GM23338 (cell line): ENCODE measurements around the gene SUPT7L.

ENCODE experiments used
- CREB1 ChIP-seq: fragments of 250-450 bp; sonication (Bioruptor Pico); IDR thresholded peaks from 2 replicates; pipeline ENCODE4 v1.5.0; 2020; ENCODE audit warnings: low read depth, mild to moderate bottlenecking, moderate library complexity
- CTCF ChIP-seq, 2 experiments: fragments of 200-600 bp in 1 of 2; sonication (generic) in 1 of 2; conservative IDR thresholded peaks; 2 replicates each; pipeline versions ENCODE4 v1.5.1 to v1.6.1; 2016 to 2017; ENCODE audit warnings: antibody characterized with exemption in 2 of 2, low read depth in 2 of 2, mild to moderate bottlenecking in 2 of 2, moderate library complexity in 1 of 2
- EZH2 ChIP-seq: fragments of 200-600 bp; sonication (generic); IDR thresholded peaks from one replicate; pipeline ENCODE4 v1.8.0; 2017; ENCODE audit warnings: antibody characterized with exemption, mild to moderate bottlenecking, low read depth; ENCODE audit not compliant: unreplicated experiment
- EZH2phosphoT487 ChIP-seq: fragments of 200-600 bp; sonication (generic); IDR thresholded peaks from one replicate; pipeline ENCODE4 v1.8.1; 2018; ENCODE audit warnings: antibody characterized with exemption; ENCODE audit not compliant: unreplicated experiment
- JUNB ChIP-seq: IDR thresholded peaks from one replicate; pipeline ENCODE4 v1.6.1; 2016; ENCODE audit warnings: antibody characterized with exemption; ENCODE audit not compliant: unreplicated experiment
- POLR2AphosphoS5 ChIP-seq: IDR thresholded peaks from 2 replicates; pipeline ENCODE4 v1.6.1; 2016; ENCODE audit warnings: antibody characterized with exemption, low read depth
- REST ChIP-seq: IDR thresholded peaks from one replicate; pipeline ENCODE4 v1.6.1; 2018; ENCODE audit warnings: antibody characterized with exemption; ENCODE audit not compliant: unreplicated experiment
- STAT1 ChIP-seq: IDR thresholded peaks from one replicate; pipeline ENCODE4 v1.6.1; 2016; ENCODE audit warnings: antibody characterized with exemption; ENCODE audit not compliant: unreplicated experiment

- TF ChIP-seq CTCF (conservative IDR thresholded peaks at IDR 0.05; ENCODE audit: low read depth in 2 of 2) (no peak), EZH2 (no peak), STAT1 (no peak), POLR2AphosphoS5 (no peak), EZH2phosphoT487 (no peak), REST (no peak), CREB1 (CRISPR knock-in tag) (no peak), JUNB (no peak)
Measured at GRCh38 chr2:27647737-27648136, 15.7 kb downstream of the SUPT7L start.
